ENCODE results near the gene GARNL3.
A peak's percentile ranks its signal among the peaks of the same experiment; 100 is the strongest.

Gene GARNL3

GRCh38 chr9:127318651-127319167 lies 54.1 kb downstream of the GARNL3 start:
- no peak for TF ChIP-seq CTCF (IDR thresholded peaks at IDR 0.05; ENCODE audit: insufficient read depth, low read depth, low read length, missing control alignments)
- H3K4me3 ChIP-seq (ENCODE audit: low read depth, low read length) = no peak overlapping the region
- DNase-seq (ENCODE audit: low read depth) = no peak

GRCh38 chr9:127319366-127320114 lies 55.0 kb downstream of the GARNL3 start:
- TF ChIP-seq CTCF (IDR thresholded peaks at IDR 0.05; ENCODE audit: insufficient read depth, low read depth, low read length, missing control alignments) = no peak
- DNase-seq (ENCODE audit: low read depth) = peak; percentile 61
- H3K4me3 ChIP-seq (ENCODE audit: low read depth, low read length) = no peak overlapping the region

- TF ChIP-seq CTCF (IDR thresholded peaks at IDR 0.05; ENCODE audit: insufficient read depth, low read depth, low read length, missing control alignments) = no peak
- DNase-seq (ENCODE audit: low read depth) = no peak
- H3K4me3 ChIP-seq (ENCODE audit: low read depth, low read length) = no peak overlapping the region
These were observed 55.5 kb downstream of the GARNL3 start for GRCh38 chr9:127320115-127320378.

GRCh38 chr9:127323393-127323792 lies 58.8 kb downstream of the GARNL3 start:
- no peak for DNase-seq (ENCODE audit: low read depth)
- TF ChIP-seq CTCF (IDR thresholded peaks at IDR 0.05; ENCODE audit: insufficient read depth, low read depth, low read length, missing control alignments) = no peak
- no peak overlapping the region for H3K4me3 ChIP-seq (ENCODE audit: low read depth, low read length)

- TF ChIP-seq CTCF (IDR thresholded peaks at IDR 0.05; ENCODE audit: insufficient read depth, low read depth, low read length, missing control alignments) = no peak
- no peak for DNase-seq (ENCODE audit: low read depth)
- no peak overlapping the region for H3K4me3 ChIP-seq (ENCODE audit: low read depth, low read length)
These were observed 65.9 kb downstream of the GARNL3 start for GRCh38 chr9:127330501-127330900.

GRCh38 chr9:127333221-127334064 lies 68.9 kb downstream of the GARNL3 start:
- TF ChIP-seq CTCF (IDR thresholded peaks at IDR 0.05; ENCODE audit: insufficient read depth, low read depth, low read length, missing control alignments) = no peak
- no peak overlapping the region for H3K4me3 ChIP-seq (ENCODE audit: low read depth, low read length)
- DNase-seq (ENCODE audit: low read depth) = no peak

All from GM12865 (cell line).